ENCODE data around the gene IMPDH1. TPM values are rescaled to one million over a fixed set of nuclear protein-coding genes. Genes with fewer than 3 reads are reported as not detected.

Gene IMPDH1
- total and polyA plus RNA-seq, 9 of the 15 experiments (the other 6 are each of a cell fraction or from before 2014, with no cell fraction given), result 0.80 to 118 (median 64.3) TPM

- TF ChIP-seq TAF15 (IDR thresholded peaks at IDR 0.05; ENCODE audit: low read depth, low read length) (no peak), HMBOX1 (IDR thresholded peaks at IDR 0.05) (0 out of 2 replicates have a peak, but pooled peaks have one; percentile 21), ARNT (IDR thresholded peaks at IDR 0.05) (no peak), THAP7 (CRISPR knock-in tag; IDR thresholded peaks at IDR 0.05) (no peak), ARHGAP35 (IDR thresholded peaks at IDR 0.05; ENCODE audit: partially characterized antibody) (no peak), MTA2 (IDR thresholded peaks at IDR 0.05; ENCODE audit: low read depth) (no peak), ZBTB33 (CRISPR knock-in tag; IDR thresholded peaks at IDR 0.05) (peak; percentile 63; the same call in 1 of the 2 replicates)
Measured at GRCh38 chr7:128362670-128363069, 47.1 kb downstream of the IMPDH1 start (continued).
